ENCODE data around the gene PRX. TPM values are rescaled to one million over a fixed set of nuclear protein-coding genes. Genes with fewer than 3 reads are reported as not detected.

PRX gene
- total and polyA plus RNA-seq, 9 of the 15 experiments (the other 6 are each of a cell fraction or from before 2014, with no cell fraction given), result 0.65 to 3.5 (median 1.7) TPM; not detected in 2

DNA sequence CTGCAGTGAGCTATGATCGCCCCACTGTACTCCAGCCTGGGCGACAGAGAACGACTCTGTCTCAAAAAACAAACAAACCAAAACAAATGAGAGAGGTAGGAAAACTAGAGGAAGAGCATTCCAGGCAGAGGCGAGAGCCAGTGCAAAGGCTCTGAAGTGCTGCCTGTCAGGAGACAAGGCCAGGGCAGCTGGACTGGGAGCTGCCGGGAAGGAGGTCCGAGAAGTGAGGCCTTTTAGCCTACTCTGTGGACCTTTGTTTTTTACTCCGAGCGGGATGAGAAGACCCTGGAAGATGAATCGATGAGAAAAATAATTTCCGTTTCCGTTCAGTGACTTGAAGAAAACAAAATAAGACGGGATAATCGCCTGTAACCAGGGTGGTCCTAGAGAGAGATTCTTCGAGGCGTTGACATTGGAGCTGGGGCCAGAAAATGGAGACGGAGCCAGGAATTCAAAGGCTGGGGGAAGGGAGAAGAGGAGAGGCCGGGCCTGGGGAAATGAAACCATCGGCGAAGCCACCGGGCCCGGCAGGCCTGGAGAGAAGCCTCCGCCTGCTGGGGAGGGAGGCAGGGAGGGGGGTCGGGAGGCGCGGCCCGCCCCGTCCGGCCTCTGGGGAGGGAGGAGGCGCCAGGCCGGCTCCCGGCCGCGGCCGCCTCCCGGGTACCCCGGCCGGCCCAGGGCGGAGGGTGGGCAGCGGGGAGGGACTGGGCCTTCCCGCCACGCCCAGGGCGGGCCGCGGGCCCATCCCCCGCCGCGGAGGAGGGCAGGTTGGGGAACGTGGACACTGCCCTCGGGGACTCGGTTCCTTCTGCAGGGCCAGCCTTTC, 20.4 kb upstream of the PRX start (continued):
- peak; percentile 39; the same call in 1 of the 2 replicates for TF ChIP-seq FOSL1 (tag; conservative IDR thresholded peaks at IDR 0.05)
- TF ChIP-seq, protein P1, sequence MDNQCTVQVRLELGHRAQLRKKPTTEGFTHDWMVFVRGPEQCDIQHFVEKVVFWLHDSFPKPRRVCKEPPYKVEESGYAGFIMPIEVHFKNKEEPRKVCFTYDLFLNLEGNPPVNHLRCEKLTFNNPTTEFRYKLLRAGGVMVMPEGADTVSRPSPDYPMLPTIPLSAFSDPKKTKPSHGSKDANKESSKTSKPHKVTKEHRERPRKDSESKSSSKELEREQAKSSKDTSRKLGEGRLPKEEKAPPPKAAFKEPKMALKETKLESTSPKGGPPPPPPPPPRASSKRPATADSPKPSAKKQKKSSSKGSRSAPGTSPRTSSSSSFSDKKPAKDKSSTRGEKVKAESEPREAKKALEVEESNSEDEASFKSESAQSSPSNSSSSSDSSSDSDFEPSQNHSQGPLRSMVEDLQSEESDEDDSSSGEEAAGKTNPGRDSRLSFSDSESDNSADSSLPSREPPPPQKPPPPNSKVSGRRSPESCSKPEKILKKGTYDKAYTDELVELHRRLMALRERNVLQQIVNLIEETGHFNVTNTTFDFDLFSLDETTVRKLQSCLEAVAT (IDR thresholded peaks at IDR 0.05), result peak; percentile 51 to 63; a peak in 1 of 4 replicates
- 0 out of 2 replicates have a peak, but pooled peaks have one; percentile 3 for TF ChIP-seq JUN (IDR thresholded peaks at IDR 0.05; ENCODE audit: borderline replicate concordance, low read depth, low read length)
- no peak for TF ChIP-seq JUN (CRISPR knock-in tag; IDR thresholded peaks at IDR 0.05; ENCODE audit: borderline replicate concordance)
- TF ChIP-seq, protein P2, sequence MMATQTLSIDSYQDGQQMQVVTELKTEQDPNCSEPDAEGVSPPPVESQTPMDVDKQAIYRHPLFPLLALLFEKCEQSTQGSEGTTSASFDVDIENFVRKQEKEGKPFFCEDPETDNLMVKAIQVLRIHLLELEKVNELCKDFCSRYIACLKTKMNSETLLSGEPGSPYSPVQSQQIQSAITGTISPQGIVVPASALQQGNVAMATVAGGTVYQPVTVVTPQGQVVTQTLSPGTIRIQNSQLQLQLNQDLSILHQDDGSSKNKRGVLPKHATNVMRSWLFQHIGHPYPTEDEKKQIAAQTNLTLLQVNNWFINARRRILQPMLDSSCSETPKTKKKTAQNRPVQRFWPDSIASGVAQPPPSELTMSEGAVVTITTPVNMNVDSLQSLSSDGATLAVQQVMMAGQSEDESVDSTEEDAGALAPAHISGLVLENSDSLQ (IDR thresholded peaks at IDR 0.05), result peak; percentile 49
- peak; percentile 53; the same call in 1 of the 2 replicates for TF ChIP-seq SP1 (CRISPR knock-in tag; IDR thresholded peaks at IDR 0.05)
- TF ChIP-seq POLR2A (conservative IDR thresholded peaks at IDR 0.05), result peak; percentile 79
- TF ChIP-seq, protein P3, sequence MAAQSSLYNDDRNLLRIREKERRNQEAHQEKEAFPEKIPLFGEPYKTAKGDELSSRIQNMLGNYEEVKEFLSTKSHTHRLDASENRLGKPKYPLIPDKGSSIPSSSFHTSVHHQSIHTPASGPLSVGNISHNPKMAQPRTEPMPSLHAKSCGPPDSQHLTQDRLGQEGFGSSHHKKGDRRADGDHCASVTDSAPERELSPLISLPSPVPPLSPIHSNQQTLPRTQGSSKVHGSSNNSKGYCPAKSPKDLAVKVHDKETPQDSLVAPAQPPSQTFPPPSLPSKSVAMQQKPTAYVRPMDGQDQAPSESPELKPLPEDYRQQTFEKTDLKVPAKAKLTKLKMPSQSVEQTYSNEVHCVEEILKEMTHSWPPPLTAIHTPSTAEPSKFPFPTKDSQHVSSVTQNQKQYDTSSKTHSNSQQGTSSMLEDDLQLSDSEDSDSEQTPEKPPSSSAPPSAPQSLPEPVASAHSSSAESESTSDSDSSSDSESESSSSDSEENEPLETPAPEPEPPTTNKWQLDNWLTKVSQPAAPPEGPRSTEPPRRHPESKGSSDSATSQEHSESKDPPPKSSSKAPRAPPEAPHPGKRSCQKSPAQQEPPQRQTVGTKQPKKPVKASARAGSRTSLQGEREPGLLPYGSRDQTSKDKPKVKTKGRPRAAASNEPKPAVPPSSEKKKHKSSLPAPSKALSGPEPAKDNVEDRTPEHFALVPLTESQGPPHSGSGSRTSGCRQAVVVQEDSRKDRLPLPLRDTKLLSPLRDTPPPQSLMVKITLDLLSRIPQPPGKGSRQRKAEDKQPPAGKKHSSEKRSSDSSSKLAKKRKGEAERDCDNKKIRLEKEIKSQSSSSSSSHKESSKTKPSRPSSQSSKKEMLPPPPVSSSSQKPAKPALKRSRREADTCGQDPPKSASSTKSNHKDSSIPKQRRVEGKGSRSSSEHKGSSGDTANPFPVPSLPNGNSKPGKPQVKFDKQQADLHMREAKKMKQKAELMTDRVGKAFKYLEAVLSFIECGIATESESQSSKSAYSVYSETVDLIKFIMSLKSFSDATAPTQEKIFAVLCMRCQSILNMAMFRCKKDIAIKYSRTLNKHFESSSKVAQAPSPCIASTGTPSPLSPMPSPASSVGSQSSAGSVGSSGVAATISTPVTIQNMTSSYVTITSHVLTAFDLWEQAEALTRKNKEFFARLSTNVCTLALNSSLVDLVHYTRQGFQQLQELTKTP (IDR thresholded peaks at IDR 0.05; ENCODE audit: low read depth in 1 of 2, partially characterized antibody in 2 of 2), result peak in 1 of 2 experiments; percentile 32
- no peak for TF ChIP-seq ZNF124 (CRISPR knock-in tag; IDR thresholded peaks at IDR 0.05)
- TF ChIP-seq PHF21A (IDR thresholded peaks at IDR 0.05; ENCODE audit: borderline replicate concordance, low read depth), result peak; percentile 7; the same call in 1 of the 2 replicates
- TF ChIP-seq ELF4 (CRISPR knock-in tag; IDR thresholded peaks at IDR 0.05), result 0 out of 2 replicates have a peak, but pooled peaks have one; percentile 24
- TF ChIP-seq, protein P4, sequence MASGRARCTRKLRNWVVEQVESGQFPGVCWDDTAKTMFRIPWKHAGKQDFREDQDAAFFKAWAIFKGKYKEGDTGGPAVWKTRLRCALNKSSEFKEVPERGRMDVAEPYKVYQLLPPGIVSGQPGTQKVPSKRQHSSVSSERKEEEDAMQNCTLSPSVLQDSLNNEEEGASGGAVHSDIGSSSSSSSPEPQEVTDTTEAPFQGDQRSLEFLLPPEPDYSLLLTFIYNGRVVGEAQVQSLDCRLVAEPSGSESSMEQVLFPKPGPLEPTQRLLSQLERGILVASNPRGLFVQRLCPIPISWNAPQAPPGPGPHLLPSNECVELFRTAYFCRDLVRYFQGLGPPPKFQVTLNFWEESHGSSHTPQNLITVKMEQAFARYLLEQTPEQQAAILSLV (tag; IDR thresholded peaks at IDR 0.05), result 0 out of 2 replicates have a peak, but pooled peaks have one; percentile 11
- 0 out of 2 replicates have a peak, but pooled peaks have one; percentile 10 for TF ChIP-seq PML (IDR thresholded peaks at IDR 0.05; ENCODE audit: low read length)
- TF ChIP-seq SUPT5H (IDR thresholded peaks at IDR 0.05), result peak; percentile 74
- no peak for TF ChIP-seq PHB2 (IDR thresholded peaks at IDR 0.05; ENCODE audit: low read depth)
- TF ChIP-seq TEAD1 (CRISPR knock-in tag; IDR thresholded peaks at IDR 0.05), result peak; percentile 32 to 65; a peak in 1 of 4 replicates
- TF ChIP-seq, protein P5, sequence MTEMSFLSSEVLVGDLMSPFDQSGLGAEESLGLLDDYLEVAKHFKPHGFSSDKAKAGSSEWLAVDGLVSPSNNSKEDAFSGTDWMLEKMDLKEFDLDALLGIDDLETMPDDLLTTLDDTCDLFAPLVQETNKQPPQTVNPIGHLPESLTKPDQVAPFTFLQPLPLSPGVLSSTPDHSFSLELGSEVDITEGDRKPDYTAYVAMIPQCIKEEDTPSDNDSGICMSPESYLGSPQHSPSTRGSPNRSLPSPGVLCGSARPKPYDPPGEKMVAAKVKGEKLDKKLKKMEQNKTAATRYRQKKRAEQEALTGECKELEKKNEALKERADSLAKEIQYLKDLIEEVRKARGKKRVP (CRISPR knock-in tag; IDR thresholded peaks at IDR 0.05), result 0 out of 2 replicates have a peak, but pooled peaks have one; percentile 21
- peak; percentile 91 for TF ChIP-seq HMGN3 (IDR thresholded peaks at IDR 0.05; ENCODE audit: borderline replicate concordance, extremely low read depth, insufficient read length, low read depth, low read length)
- peak; percentile 43; the same call in 1 of the 2 replicates for TF ChIP-seq TEAD2 (tag; IDR thresholded peaks at IDR 0.05)
